IPS DF 6.9 (cell line): ENCODE results near the gene ATP8A2.

ENCODE experiments used
- DNase-seq: peaks from one replicate; pipeline ENCODE4 v3.0.0-alpha.2; 2013; ENCODE audit warnings: low read depth, low spot score
- H3K27ac ChIP-seq: one replicate; pipeline ENCODE4 v1.5.1; 2013; ENCODE audit warnings: low read length, control low read depth
- H3K27me3 ChIP-seq: 2 replicates; pipeline ENCODE4 v1.6.1; 2013; ENCODE audit warnings: mild to moderate bottlenecking, low read length; ENCODE audit not compliant: control insufficient read depth, insufficient read depth
- H3K36me3 ChIP-seq: 2 replicates; pipeline ENCODE4 v1.6.1; 2013; ENCODE audit warnings: low read length; ENCODE audit not compliant: control insufficient read depth, insufficient read depth
- H3K4me1 ChIP-seq: 2 replicates; pipeline ENCODE4 v1.6.1; 2013; ENCODE audit warnings: low read length; ENCODE audit not compliant: control insufficient read depth, insufficient read depth
- H3K4me3 ChIP-seq: 2 replicates; pipeline ENCODE4 v1.5.1; 2013; ENCODE audit warnings: mild to moderate bottlenecking, low read length
- H3K9me3 ChIP-seq: 2 replicates; pipeline ENCODE4 v1.6.1; 2013; ENCODE audit warnings: low read length, inconsistent platforms; ENCODE audit not compliant: control insufficient read depth, insufficient read depth
- WGBS: extraction: QIAGEN DNeasy Blood & Tissue Kit; methylation state at CpG from one replicate; pipeline ENCODE4 v1.1.7; 2013; ENCODE audit warnings: mixed read lengths, missing lambda C conversion rate; ENCODE audit not compliant: insufficient read length, insufficient coverage; 5-methylcytosine and 5-hydroxymethylcytosine counted together

Gene ATP8A2

GRCh38 chr13:25417535-25417934 is 45.8 kb downstream of the ATP8A2 start:
- Histone ChIP-seq H3K36me3 (no peaks in the 10 kb centered on the region), H3K27ac (no peak overlapping the region), H3K9me3 (no peaks in the 10 kb centered on the region), H3K4me3 (no peak overlapping the region), H3K27me3 (no peaks in the 10 kb centered on the region; the same call in 1 of the 2 replicates), H3K4me1 (peaks cover 3% of the 10 kb centered on the region; the same call in 1 of the 2 replicates)
- no peak for DNase-seq
- WGBS: no CpG with 5 or more reads among the region's 2 CpGs

- H3K4me3 ChIP-seq: no peak overlapping the region
- H3K27ac ChIP-seq: no peak overlapping the region
- WGBS: no CpG with 5 or more reads among the region's 2 CpGs
- H3K4me1 ChIP-seq: peaks cover 3% of the 10 kb centered on the region; the same call in 1 of the 2 replicates
- H3K9me3 ChIP-seq: no peaks in the 10 kb centered on the region
- H3K27me3 ChIP-seq: no peaks in the 10 kb centered on the region; the same call in 1 of the 2 replicates
- no peaks in the 10 kb centered on the region for H3K36me3 ChIP-seq
- no peak for DNase-seq
Measured at GRCh38 chr13:25420161-25420560, 48.4 kb downstream of the ATP8A2 start.

- Histone ChIP-seq H3K27ac (no peak overlapping the region), H3K27me3 (no peaks in the 10 kb centered on the region; the same call in 1 of the 2 replicates), H3K4me3 (no peak overlapping the region), H3K36me3 (no peaks in the 10 kb centered on the region), H3K4me1 (peaks cover 3% of the 10 kb centered on the region; the same call in 1 of the 2 replicates), H3K9me3 (no peaks in the 10 kb centered on the region)
- DNase-seq: no peak
- WGBS: no CpG with 5 or more reads among the region's 6 CpGs
Measured at GRCh38 chr13:25421612-25422011, 49.8 kb downstream of the ATP8A2 start.

GRCh38 chr13:25422153-25422552 is 50.4 kb downstream of the ATP8A2 start:
- H3K36me3 ChIP-seq: no peaks in the 10 kb centered on the region
- no peaks in the 10 kb centered on the region for H3K9me3 ChIP-seq
- no peak for DNase-seq
- no peak overlapping the region for H3K27ac ChIP-seq
- H3K27me3 ChIP-seq: no peaks in the 10 kb centered on the region
- H3K4me1 ChIP-seq: peaks cover 3% of the 10 kb centered on the region; the same call in 1 of the 2 replicates
- no CpG with 5 or more reads among the region's 2 CpGs for WGBS
- no peak overlapping the region for H3K4me3 ChIP-seq

- no peak overlapping the region for H3K27ac ChIP-seq
- WGBS: no CpG with 5 or more reads among the region's 4 CpGs
- H3K4me1 ChIP-seq: peaks cover 2% of the 10 kb centered on the region; the same call in 1 of the 2 replicates
- H3K4me3 ChIP-seq: no peak overlapping the region
- H3K9me3 ChIP-seq: no peaks in the 10 kb centered on the region
- no peaks in the 10 kb centered on the region for H3K27me3 ChIP-seq
- H3K36me3 ChIP-seq: no peaks in the 10 kb centered on the region
- no peak for DNase-seq
Measured at GRCh38 chr13:25423831-25424230, 52.1 kb downstream of the ATP8A2 start.

- no peak for DNase-seq
- Histone ChIP-seq H3K27ac (no peak overlapping the region), H3K27me3 (no peaks in the 10 kb centered on the region), H3K9me3 (no peaks in the 10 kb centered on the region), H3K36me3 (no peaks in the 10 kb centered on the region), H3K4me1 (no peaks in the 10 kb centered on the region), H3K4me3 (no peak overlapping the region)
- no CpG with 5 or more reads among the region's 6 CpGs for WGBS
Measured at GRCh38 chr13:25429466-25429865, 57.7 kb downstream of the ATP8A2 start.

GRCh38 chr13:25432691-25433090 is 60.9 kb downstream of the ATP8A2 start:
- WGBS: no CpG with 5 or more reads among the region's 2 CpGs
- no peak for DNase-seq
- Histone ChIP-seq H3K36me3 (no peaks in the 10 kb centered on the region), H3K4me1 (no peaks in the 10 kb centered on the region), H3K4me3 (no peak overlapping the region), H3K9me3 (no peaks in the 10 kb centered on the region), H3K27ac (no peak overlapping the region), H3K27me3 (no peaks in the 10 kb centered on the region)

GRCh38 chr13:25440061-25440460 is 68.3 kb downstream of the ATP8A2 start:
- H3K9me3 ChIP-seq: no peaks in the 10 kb centered on the region
- H3K27ac ChIP-seq: no peak overlapping the region
- H3K36me3 ChIP-seq: no peaks in the 10 kb centered on the region
- no peak for DNase-seq
- H3K4me3 ChIP-seq: no peak overlapping the region
- 0 out of 2 replicates have a peak, but pooled peaks cover 1% of the 10 kb centered on the region for H3K4me1 ChIP-seq
- no CpG with 5 or more reads among the region's 4 CpGs for WGBS
- no peaks in the 10 kb centered on the region for H3K27me3 ChIP-seq

GRCh38 chr13:25446261-25446660 is 74.5 kb downstream of the ATP8A2 start:
- H3K27me3 ChIP-seq: no peaks in the 10 kb centered on the region
- no peaks in the 10 kb centered on the region for H3K36me3 ChIP-seq
- no peak overlapping the region for H3K27ac ChIP-seq
- DNase-seq: no peak
- H3K9me3 ChIP-seq: no peaks in the 10 kb centered on the region
- WGBS: no CpG with 5 or more reads among the region's 4 CpGs
- H3K4me3 ChIP-seq: no peak overlapping the region
- no peaks in the 10 kb centered on the region for H3K4me1 ChIP-seq

GRCh38 chr13:25447396-25447795 is 75.6 kb downstream of the ATP8A2 start:
- WGBS: no CpG with 5 or more reads among the region's 3 CpGs
- no peaks in the 10 kb centered on the region for H3K36me3 ChIP-seq

GRCh38 chr13:25453850-25454365 is 82.1 kb downstream of the ATP8A2 start:
- H3K27ac ChIP-seq: no peak overlapping the region
- no peak for DNase-seq
- WGBS: no CpG with 5 or more reads among the region's 7 CpGs
- no peaks in the 10 kb centered on the region for H3K9me3 ChIP-seq
- no peaks in the 10 kb centered on the region for H3K27me3 ChIP-seq
- no peak overlapping the region for H3K4me3 ChIP-seq
- no peaks in the 10 kb centered on the region for H3K4me1 ChIP-seq
- no peaks in the 10 kb centered on the region for H3K36me3 ChIP-seq

More at GRCh38 chr13:25447396-25447795, 75.6 kb downstream of the ATP8A2 start:
- H3K9me3 ChIP-seq: no peaks in the 10 kb centered on the region
- H3K4me1 ChIP-seq: no peaks in the 10 kb centered on the region
- no peak overlapping the region for H3K4me3 ChIP-seq
- no peaks in the 10 kb centered on the region for H3K27me3 ChIP-seq
- no peak for DNase-seq
- H3K27ac ChIP-seq: no peak overlapping the region
